HG02678 (cell line): Measurements from ENCODE around the gene WNT7B.
"Not testable (repeated sequence)": the region's sequence is repeated elsewhere in the genome, so short reads cannot be mapped to it uniquely, and the experiment has no call there.

ENCODE experiments used
- ATAC-seq: cut with Tn5 transposase; IDR thresholded peaks from one replicate; pipeline ENCODE4 v1.9.1; 2021; ENCODE audit warnings: mild to moderate bottlenecking, moderate library complexity; ENCODE audit not compliant: unreplicated experiment

WNT7B gene

GRCh38 chr22:46008836-46009596 lies 32.1 kb upstream of the WNT7B start:
- no peak for ATAC-seq

- no peak for ATAC-seq
These were observed 31.3 kb upstream of the WNT7B start for GRCh38 chr22:46008291-46008690.

- ATAC-seq: no peak
These were observed 30.9 kb upstream of the WNT7B start for GRCh38 chr22:46007848-46008261.

GRCh38 chr22:46007003-46007847 lies 30.3 kb upstream of the WNT7B start:
- ATAC-seq: no peak

- no peak for ATAC-seq
These were observed 29.5 kb upstream of the WNT7B start for GRCh38 chr22:46006379-46007002.

GRCh38 chr22:46005116-46005705 lies 28.2 kb upstream of the WNT7B start:
- ATAC-seq: not testable (repeated sequence)

GRCh38 chr22:46004105-46004866 lies 27.3 kb upstream of the WNT7B start:
- ATAC-seq: no peak

- no peak for ATAC-seq
These were observed 26.5 kb upstream of the WNT7B start for GRCh38 chr22:46003271-46004091.

GRCh38 chr22:46002757-46003270 lies 25.9 kb upstream of the WNT7B start:
- ATAC-seq: no peak

- no peak for ATAC-seq
These were observed 24.6 kb upstream of the WNT7B start for GRCh38 chr22:46001426-46002106.

GRCh38 chr22:46001046-46001425 lies 24.1 kb upstream of the WNT7B start:
- ATAC-seq: no peak

GRCh38 chr22:46000081-46001027 lies 23.4 kb upstream of the WNT7B start:
- no peak for ATAC-seq

GRCh38 chr22:45999379-45999971 lies 22.5 kb upstream of the WNT7B start:
- ATAC-seq: no peak

GRCh38 chr22:45998638-45999378 lies 21.8 kb upstream of the WNT7B start:
- ATAC-seq: no peak

GRCh38 chr22:45997777-45998637 lies 21.0 kb upstream of the WNT7B start:
- ATAC-seq: no peak
